Loucy (cell line): Measurements from ENCODE around the gene FRMD4A.

Experiments used
- H2AFZ ChIP-seq: fragments of 200-600 bp; sonication (generic); 2 replicates; pipeline ENCODE4 v1.6.0; 2016; ENCODE audit warnings: antibody characterized with exemption, mild to moderate bottlenecking, low read length, moderate library complexity
- H3F3A ChIP-seq: fragments of 200-600 bp; 2 replicates; pipeline ENCODE4 v1.6.0; 2016; ENCODE audit warnings: antibody characterized with exemption, low read depth, mild to moderate bottlenecking
- H3K27me3 ChIP-seq: fragments of 200-600 bp; sonication (generic); 2 replicates; pipeline ENCODE4 v1.6.1; 2014; ENCODE audit warnings: low read length, mild to moderate bottlenecking; ENCODE audit not compliant: insufficient read depth, poor library complexity, severe bottlenecking
- H3K36me3 ChIP-seq: fragments of 200-600 bp; sonication (generic); 2 replicates; pipeline ENCODE4 v1.6.1; 2016; ENCODE audit warnings: low read length; ENCODE audit not compliant: insufficient read depth
- H3K4me1 ChIP-seq: fragments of 200-600 bp; sonication (generic); 2 replicates; pipeline ENCODE4 v1.5.1; 2014; ENCODE audit warnings: low read length, mild to moderate bottlenecking; ENCODE audit not compliant: insufficient read depth, poor library complexity, severe bottlenecking
- H3K4me2 ChIP-seq: fragments of 200-600 bp; sonication (generic); 2 replicates; pipeline ENCODE4 v1.6.0; 2014; ENCODE audit warnings: antibody characterized with exemption, low read length, low read depth, mild to moderate bottlenecking; ENCODE audit not compliant: poor library complexity, severe bottlenecking
- H3K4me3 ChIP-seq: fragments of 200-600 bp; sonication (generic); 2 replicates; pipeline ENCODE4 v1.5.1; 2014; ENCODE audit warnings: low read length, mild to moderate bottlenecking, mixed read lengths; ENCODE audit not compliant: poor library complexity, severe bottlenecking
- H3K79me2 ChIP-seq: fragments of 200-600 bp; sonication (generic); 2 replicates; pipeline ENCODE4 v1.6.1; 2014; ENCODE audit warnings: low read length; ENCODE audit not compliant: insufficient read depth
- H3K9ac ChIP-seq: fragments of 200-600 bp; sonication (generic); 2 replicates; pipeline ENCODE4 v1.6.0; 2014; ENCODE audit warnings: mild to moderate bottlenecking, low read depth, low read length, moderate library complexity; ENCODE audit not compliant: poor library complexity, severe bottlenecking
- H3K9me2 ChIP-seq: fragments of 200-600 bp; sonication (generic); replicated peaks from 2 replicates; pipeline ENCODE4 v1.6.1; 2016; ENCODE audit warnings: low read depth, low read length, mixed read lengths
- H3K9me3 ChIP-seq: fragments of 200-600 bp; sonication (generic); 2 replicates; pipeline ENCODE4 v1.6.1; 2014; ENCODE audit warnings: mild to moderate bottlenecking, antibody characterized with exemption, low read length, low read depth; ENCODE audit not compliant: insufficient read depth
- H4K20me1 ChIP-seq: fragments of 200-600 bp; sonication (generic); 2 replicates; pipeline ENCODE4 v1.6.0; 2014; ENCODE audit warnings: antibody characterized with exemption, low read length, mild to moderate bottlenecking; ENCODE audit not compliant: insufficient read depth, poor library complexity, severe bottlenecking
- CTCF ChIP-seq: fragments of 200-600 bp; sonication (generic); conservative IDR thresholded peaks from 2 replicates; pipeline ENCODE4 v1.5.1; 2014; ENCODE audit warnings: mild to moderate bottlenecking, antibody characterized with exemption, low read length
- EZH2phosphoT487 ChIP-seq: fragments of 200-600 bp; IDR thresholded peaks from 2 replicates; pipeline ENCODE4 v1.6.1; 2018; ENCODE audit warnings: antibody characterized with exemption, mild to moderate bottlenecking, moderate library complexity, borderline replicate concordance

Gene FRMD4A

GRCh38 chr10:13892001-13892491 is 438.7 kb downstream of the FRMD4A start:
- TF ChIP-seq EZH2phosphoT487: no peak
- TF ChIP-seq CTCF: no peak
- no peak overlapping the region for H3K4me3 ChIP-seq

GRCh38 chr10:13891128-13892000 is 439.4 kb downstream of the FRMD4A start:
- H3K27me3 ChIP-seq: no peaks in the 10 kb centered on the region
- no peak for TF ChIP-seq EZH2phosphoT487
- TF ChIP-seq CTCF: no peak
- no peaks in the 10 kb centered on the region for H3F3A ChIP-seq
- H3K9me3 ChIP-seq: no peaks in the 10 kb centered on the region; the same call in 1 of the 2 replicates
- H3K79me2 ChIP-seq: no peaks in the 10 kb centered on the region
- no peak overlapping the region for H2AFZ ChIP-seq
- no peaks in the 10 kb centered on the region for H3K4me1 ChIP-seq
- no peaks in the 10 kb centered on the region for H4K20me1 ChIP-seq
- H3K4me2 ChIP-seq: no peak overlapping the region
- H3K9ac ChIP-seq: no peak overlapping the region
- H3K4me3 ChIP-seq: no peak overlapping the region
- H3K9me2 ChIP-seq: no peaks in the 10 kb centered on the region
- no peaks in the 10 kb centered on the region for H3K36me3 ChIP-seq

More at GRCh38 chr10:13892001-13892491, 438.7 kb downstream of the FRMD4A start:
- H3F3A ChIP-seq: no peaks in the 10 kb centered on the region
- no peaks in the 10 kb centered on the region for H4K20me1 ChIP-seq
- no peaks in the 10 kb centered on the region; the same call in 1 of the 2 replicates for H3K9me3 ChIP-seq
- H3K27me3 ChIP-seq: no peaks in the 10 kb centered on the region
- no peaks in the 10 kb centered on the region for H3K4me1 ChIP-seq
- H3K9me2 ChIP-seq: no peaks in the 10 kb centered on the region
- H3K9ac ChIP-seq: no peak overlapping the region
- H3K36me3 ChIP-seq: no peaks in the 10 kb centered on the region
- no peak overlapping the region for H3K4me2 ChIP-seq
- no peak overlapping the region for H2AFZ ChIP-seq
- H3K79me2 ChIP-seq: no peaks in the 10 kb centered on the region

GRCh38 chr10:13890233-13891127 is 440.2 kb downstream of the FRMD4A start:
- Histone ChIP-seq H4K20me1 (no peaks in the 10 kb centered on the region), H3F3A (no peaks in the 10 kb centered on the region), H3K36me3 (no peaks in the 10 kb centered on the region), H3K9ac (no peak overlapping the region), H2AFZ (no peak overlapping the region), H3K9me3 (no peaks in the 10 kb centered on the region; the same call in 1 of the 2 replicates), H3K4me1 (no peaks in the 10 kb centered on the region), H3K27me3 (no peaks in the 10 kb centered on the region), H3K4me2 (no peak overlapping the region), H3K4me3 (no peak overlapping the region), H3K9me2 (no peaks in the 10 kb centered on the region), H3K79me2 (no peaks in the 10 kb centered on the region)
- TF ChIP-seq EZH2phosphoT487 (no peak), CTCF (no peak)
